GM12864 (cell line): ENCODE measurements around the gene USP3.

Experiments
- DNase-seq: peaks from one replicate; pipeline ENCODE4 v3.0.0-alpha.2; 2011; ENCODE audit warnings: low read depth
- H3K4me3 ChIP-seq: 2 replicates; pipeline ENCODE4 v1.5.1; 2011; ENCODE audit warnings: mild to moderate bottlenecking, low read depth, low read length, control low read depth
- CTCF ChIP-seq: IDR thresholded peaks from 2 replicates; pipeline ENCODE4 v1.5.1; 2011; ENCODE audit warnings: low read depth, mild to moderate bottlenecking, moderate library complexity, low read length, control low read depth, inconsistent platforms; ENCODE audit errors: missing control alignments

USP3 gene

GRCh38 chr15:63504247-63504978 is at the start of gene USP3:
TSS of gene USP3 (plus strand) at chr15:63504593. CDS start at chr15:63504740, 147 bp downstream.
- TF ChIP-seq CTCF = no peak
- peak; percentile 87 for DNase-seq

GRCh38 chr15:63456258-63456657 is 48.1 kb upstream of the USP3 start:
- no peak for TF ChIP-seq CTCF
- no peak for DNase-seq
- H3K4me3 ChIP-seq = no peak overlapping the region

More at GRCh38 chr15:63504247-63504978, at the start of gene USP3:
- H3K4me3 ChIP-seq = peak within 1 kb of the TSS; percentile 95

- H3K4me3 ChIP-seq = no peak overlapping the region
- TF ChIP-seq CTCF = no peak
- DNase-seq = no peak
Observed at GRCh38 chr15:63457379-63457778, 47.0 kb upstream of the USP3 start.

- no peak overlapping the region for H3K4me3 ChIP-seq
- TF ChIP-seq CTCF = no peak
- DNase-seq = no peak
Observed at GRCh38 chr15:63458026-63458425, 46.4 kb upstream of the USP3 start.

GRCh38 chr15:63458794-63459395 is 45.5 kb upstream of the USP3 start:
- no peak overlapping the region for H3K4me3 ChIP-seq
- no peak for TF ChIP-seq CTCF
- no peak for DNase-seq

- no peak for DNase-seq
- TF ChIP-seq CTCF = no peak
- no peak overlapping the region for H3K4me3 ChIP-seq
Observed at GRCh38 chr15:63460210-63461155, 43.9 kb upstream of the USP3 start.
